Measurements from ENCODE around the gene DYNC1I2.

Gene DYNC1I2

DNA sequence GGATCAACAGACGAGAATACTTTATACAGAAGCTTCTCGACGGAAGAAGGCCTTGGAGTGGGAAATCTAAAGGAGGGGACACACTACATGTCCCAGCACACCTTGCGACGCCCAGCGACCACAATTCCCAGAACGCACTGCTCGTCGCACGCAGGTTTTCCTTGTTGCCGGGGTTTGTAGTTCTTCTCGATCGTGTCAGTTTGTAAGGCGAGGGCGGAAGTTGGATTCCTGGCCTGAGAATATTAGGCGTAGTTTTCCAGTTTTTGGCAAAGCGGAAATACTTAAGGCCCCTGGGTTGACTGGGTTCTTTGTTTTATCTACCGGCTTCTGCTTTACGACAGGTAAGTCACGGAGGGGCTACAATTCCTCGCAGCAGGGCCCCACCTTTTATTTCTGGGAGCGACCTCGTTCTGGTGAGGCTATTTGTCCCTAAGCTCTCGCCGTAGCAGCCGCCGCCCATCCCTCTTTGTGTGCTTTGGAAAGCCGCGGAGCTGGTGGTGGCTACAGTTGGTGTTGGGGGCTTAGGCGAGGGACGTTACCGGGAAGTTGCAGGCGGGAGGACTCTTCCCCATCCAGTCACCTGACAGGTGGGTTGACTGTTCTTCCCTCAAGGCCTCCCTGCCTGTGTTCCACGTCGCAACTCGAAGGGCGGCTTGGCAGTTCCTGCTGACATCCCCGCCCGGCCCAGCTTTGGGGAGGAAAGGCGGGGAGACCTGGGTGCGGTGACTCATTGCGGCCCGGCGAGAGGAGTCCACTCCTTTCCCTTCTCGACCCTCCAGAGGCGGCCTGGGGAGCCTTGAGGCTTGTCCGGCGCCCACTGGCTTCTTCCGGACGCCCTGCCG lies at the start of gene DYNC1I2:
Gene DYNC1I2 (plus strand): TSS at position 183 of the 842 bp plus-strand sequence. CDS start 2,687 bp downstream, outside the sequence.
- peak; percentile 90 for DNase-seq

DNA sequence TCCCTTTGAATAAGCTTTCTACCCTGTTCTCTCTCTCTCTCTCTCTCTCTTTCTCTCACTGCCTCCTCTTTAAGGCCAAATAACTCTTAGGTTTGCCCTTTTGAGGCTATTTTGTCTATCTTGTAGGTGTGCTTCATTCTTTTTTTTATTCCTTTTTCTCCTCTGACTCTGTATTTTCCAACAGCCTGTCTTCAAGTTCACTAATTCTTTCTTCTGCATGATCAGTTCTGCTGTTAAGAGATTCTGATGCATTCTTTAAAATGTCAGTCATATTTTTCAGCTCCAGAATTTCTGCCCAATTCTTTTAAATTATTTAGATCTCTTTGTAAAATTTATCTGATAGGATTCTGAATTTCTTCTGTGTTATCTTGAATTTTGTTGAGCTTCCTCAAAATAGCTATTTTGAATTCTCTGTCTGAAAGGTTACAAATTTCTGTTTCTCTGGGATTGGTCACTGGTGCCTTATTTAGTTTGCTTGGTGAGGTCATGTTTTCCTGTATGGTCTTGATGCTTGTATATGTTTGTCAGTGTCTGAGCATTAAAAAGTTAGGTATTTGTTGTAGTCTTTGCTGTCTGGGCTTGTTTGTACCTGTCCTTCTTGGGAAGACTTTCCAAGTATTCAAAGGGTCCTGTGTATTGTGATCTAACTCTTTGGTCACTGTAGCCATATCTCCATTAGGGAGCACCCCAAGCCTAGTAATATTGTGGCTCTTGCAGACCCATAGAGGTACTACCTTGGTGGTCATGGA lies 35.4 kb upstream of the DYNC1I2 start:
- DNase-seq, result no peak

- no peak for DNase-seq
These were observed 34.9 kb upstream of the DYNC1I2 start for GRCh38 chr2:171652416-171652785.

DNA sequence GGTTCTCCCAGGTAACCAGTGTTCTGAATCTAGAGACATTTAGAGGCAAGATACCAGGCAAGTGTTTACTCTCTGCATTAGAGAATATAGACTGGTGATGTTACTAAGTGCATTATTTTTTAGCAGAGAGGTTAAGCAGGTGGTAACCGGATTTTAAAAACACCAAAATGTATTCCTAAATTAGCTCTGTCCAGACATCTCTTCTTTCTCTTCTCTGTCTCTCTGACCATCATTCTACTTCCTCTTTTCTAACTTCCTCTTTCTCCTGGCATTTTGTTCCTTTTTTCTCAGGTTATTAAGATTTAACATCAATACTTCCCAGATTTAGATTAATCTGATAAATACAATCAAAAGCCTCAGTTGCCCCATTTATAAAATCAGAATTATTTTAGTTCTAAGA lies 31.7 kb upstream of the DYNC1I2 start:
- DNase-seq, result peak; percentile 17

GRCh38 chr2:171667041-171667440 lies 20.2 kb upstream of the DYNC1I2 start:
- DNase-seq, result no peak

GRCh38 chr2:171668183-171668582 lies 19.1 kb upstream of the DYNC1I2 start:
- no peak for DNase-seq

DNA sequence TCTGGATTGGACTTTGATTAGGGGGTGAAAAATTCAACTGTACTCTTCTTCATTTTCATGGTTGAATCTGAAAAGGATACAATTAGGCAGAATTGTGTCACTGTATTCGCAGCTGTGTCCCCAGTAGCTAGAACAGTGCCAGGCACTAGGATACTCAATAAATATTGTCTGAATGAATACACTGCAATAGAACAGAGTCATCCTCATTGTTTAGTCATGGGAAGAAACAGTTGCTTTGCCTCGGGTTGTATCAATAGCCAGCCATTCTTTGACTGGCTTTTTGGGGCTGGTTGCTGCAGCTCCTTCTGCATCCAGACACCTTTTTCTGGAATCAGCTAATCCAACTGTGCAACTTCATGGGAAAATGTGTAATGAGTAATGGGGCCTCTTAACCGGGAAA lies 18.1 kb upstream of the DYNC1I2 start:
- no peak for DNase-seq

DNA sequence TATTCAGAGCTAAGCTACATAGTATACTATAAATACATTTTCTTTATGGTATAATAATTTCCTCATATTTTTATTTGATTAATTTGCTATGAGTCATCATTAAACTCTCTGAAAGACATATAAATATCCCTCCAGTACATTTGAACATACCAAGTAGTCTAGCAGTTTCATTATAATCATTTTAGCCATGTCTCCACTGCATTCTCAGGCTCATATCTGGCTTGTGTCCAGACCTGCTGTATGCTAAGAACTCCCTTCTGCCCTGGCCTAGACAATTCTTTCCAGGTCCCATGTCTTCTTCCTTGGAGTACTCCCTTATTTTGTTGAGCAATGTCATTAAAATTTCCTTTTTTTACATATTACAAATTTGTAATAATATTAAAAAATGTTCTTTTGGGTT lies 16.6 kb upstream of the DYNC1I2 start:
- no peak for DNase-seq

DNA sequence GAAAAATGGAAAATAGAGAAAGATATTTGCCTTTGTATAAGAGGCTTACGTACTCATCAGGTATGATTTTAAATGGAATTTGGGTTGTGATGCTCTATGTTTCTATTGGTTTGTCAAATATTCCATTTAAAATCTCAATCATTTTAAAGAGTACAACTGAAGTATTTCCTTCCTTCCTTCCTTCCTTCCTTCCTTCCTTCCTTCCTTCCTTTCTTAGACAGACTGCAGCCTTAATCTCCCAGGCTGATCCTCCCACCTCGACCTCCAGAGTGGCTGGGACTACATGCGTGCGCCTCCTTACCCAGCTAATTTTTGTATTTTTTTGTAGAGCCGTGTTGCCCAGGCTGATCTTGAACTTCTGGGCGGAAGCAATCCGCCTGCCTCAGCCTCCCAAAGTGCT lies 15.4 kb upstream of the DYNC1I2 start:
- no peak for DNase-seq

- DNase-seq, result no peak
These were observed 13.4 kb upstream of the DYNC1I2 start for GRCh38 chr2:171673905-171674304.

DNA sequence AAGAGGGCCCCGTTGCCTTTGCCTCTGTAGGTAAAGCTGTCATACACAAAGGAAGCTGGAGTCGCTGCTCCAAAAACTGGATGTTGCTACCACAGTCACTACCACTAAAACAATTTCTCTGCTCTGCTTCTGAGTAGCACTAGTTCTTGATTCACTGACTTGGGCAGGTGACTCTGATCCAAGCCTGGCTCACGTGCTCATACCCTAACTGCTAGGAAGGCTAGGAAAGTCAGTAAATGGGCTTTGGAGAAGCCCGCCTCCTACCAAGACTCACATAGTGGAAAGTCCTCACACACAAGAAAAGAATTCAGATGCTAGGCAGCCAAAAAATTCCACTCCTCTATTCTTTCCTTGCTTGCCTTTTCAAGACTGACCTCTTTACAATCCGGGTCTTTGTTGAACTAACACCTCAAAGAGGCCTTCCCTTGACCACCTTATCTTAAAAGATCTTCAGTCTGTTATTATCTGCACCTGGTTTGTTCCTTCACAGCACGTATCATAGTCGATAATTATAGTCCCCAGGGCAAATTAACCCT lies 11.4 kb upstream of the DYNC1I2 start:
- no peak for DNase-seq

GRCh38 chr2:171678619-171679018 lies 8.7 kb upstream of the DYNC1I2 start:
- no peak for DNase-seq

GRCh38 chr2:171688129-171688465 lies 828 bp downstream of the DYNC1I2 start:
- DNase-seq, result no peak

- no peak for DNase-seq
These were observed 5.1 kb downstream of the DYNC1I2 start for GRCh38 chr2:171692331-171692730.

GRCh38 chr2:171702781-171703556 lies 15.7 kb downstream of the DYNC1I2 start:
- DNase-seq, result no peak

DNA sequence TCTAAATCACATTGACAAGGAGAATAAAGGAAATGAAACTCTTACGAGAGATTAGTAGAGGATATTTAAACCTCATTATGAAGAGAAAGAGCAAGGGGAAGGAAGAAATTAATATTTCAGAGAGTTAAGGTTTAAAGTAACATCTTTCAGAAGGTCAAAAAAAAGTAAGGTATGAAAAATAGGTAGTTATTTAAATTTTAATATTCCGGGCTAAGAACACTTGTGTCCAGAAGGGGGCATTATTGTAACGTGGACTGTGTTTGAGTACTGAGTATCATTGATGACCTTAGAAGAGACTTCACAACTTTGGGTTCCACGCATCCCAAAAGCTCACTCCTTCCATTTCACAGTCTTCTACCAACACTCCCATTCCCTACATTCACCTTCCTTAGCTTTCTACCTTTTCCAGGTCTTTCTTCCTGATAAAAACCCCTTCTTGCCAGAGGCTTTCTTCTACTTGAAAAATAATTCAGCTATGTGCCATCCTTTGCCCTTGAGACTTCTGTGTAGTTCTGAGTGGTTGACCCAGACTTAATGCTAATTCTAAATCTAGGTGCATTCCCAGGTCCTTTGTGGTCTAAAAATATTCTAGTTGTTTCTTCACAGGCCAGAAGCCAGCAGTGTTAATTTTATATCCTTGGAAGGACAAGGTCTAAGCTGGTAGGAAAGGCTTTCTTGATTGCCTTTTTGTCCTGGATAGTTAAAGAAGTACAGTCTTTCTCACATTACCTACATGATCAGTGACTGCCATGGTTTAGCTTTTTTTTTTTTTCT lies 16.5 kb downstream of the DYNC1I2 start:
- no peak for DNase-seq

DNA sequence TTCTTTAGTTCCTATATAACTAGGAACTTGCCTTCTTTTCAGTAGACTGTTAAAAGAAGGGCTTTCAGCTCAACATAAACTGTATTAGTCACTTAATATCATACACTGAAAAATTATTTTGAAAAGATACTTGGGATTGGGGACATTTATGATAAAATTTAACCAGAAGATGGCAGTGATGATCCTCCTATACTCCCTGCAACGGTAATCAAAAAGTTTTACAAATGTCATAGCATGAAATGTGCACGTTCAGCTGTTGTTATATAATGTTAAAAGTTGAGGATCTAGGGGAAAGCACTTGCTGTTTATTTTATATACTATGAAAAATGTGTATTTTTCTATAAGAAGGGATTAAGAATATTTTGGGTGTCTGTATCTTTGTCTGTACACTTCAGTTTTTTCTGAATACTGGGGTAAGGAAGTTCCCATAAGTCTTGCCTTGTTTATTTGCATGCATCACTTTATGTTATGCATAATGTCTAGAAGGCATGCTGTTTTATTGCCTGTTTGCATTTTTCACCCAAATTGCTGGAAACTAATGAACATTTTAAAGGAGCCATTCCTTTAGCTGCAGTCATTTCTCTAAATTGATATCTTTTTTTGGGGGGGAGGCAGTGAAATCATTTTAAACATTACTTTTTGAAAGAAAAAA lies 19.0 kb downstream of the DYNC1I2 start:
- DNase-seq, result no peak

DNA sequence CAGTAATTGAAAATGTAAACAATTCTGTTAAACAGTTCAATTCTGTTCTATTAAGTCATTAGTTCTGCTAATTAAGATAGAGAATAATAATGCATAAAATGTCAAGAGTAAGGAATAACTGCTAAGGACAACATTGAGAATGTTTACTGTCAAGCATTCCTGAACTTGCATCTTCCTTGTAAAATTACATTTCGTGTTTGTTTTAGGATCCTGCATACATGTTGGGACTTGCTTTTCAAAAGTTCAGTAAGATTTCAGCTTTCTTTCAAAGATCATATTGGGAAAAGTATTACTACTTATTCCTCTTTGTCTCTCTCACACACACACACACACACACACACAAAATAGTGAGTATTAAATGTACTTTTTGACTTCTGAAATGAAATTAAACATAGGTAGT lies 20.5 kb downstream of the DYNC1I2 start:
- DNase-seq, result no peak

DNA sequence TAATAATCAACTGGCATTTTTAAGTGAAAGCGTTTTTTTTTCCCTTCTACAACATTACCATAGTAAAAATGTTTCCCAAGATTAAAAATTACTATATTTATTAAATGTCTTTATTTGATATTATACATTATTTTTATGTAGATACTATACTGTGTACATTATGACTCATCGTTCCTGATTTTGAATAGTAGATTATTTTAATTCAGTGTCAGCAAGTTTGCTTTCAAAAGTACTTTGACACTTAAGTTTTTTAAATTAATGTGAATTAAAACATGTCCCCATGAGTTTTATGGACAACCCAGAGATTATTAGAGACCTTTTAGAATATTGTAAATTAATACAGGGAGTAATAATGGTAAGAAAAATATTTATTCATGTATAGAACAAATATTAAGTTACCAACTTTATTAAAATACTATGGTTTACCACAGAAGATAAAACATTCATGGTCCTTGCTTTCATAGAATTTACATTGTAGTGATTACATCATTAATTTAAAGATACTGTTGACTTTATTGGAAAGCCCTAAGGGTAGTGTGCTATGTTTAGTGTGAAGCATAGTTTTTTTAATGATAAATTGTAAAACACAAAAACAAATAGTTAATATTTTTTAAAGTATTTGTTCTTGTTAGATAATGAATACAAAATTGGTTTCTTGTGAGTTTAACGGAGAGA lies 21.9 kb downstream of the DYNC1I2 start:
- DNase-seq, result no peak

DNA sequence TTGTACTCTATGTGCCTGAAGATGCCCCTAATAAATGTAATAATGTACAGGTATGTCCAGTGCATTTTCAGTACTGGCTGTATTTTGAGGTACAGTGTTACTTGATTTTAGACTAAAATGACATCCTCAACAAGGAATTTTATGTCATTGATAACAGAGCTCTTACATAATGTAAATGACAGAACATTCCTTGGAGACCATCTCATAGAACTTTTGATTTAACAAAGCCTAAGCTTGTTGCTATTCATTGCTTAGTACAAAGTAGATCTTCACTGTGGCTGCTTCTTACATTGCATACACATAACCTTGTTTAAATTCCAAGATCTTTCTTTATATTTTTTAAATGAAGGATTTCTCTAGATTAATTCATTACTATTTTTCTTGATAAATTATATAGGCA lies 24.1 kb downstream of the DYNC1I2 start:
- DNase-seq, result no peak

DNA sequence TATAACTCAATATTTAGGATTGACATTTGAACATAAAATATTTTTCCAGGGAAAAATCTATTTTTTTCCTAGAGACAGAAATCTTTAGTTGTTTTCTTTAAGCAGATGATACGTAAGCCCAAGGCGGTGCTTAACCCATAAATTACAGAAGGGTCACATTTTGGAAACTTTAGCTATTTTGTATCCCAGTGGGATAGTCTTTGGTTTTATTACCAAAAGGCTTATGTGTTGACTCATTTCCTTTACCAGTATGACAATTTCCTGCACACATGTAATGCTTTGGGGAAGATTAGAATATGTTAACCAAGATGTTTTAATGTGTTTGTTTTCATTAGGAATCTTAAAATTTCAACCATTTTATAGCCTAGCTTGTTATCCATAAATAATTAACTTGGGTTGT lies 24.8 kb downstream of the DYNC1I2 start:
- DNase-seq, result no peak

Data from KG1 (cell line).